OCI-LY1 (cell line): ENCODE results near the gene LOXL3.

Experiments
- EZH2 ChIP-seq: fragments of 200-600 bp; sonication (generic), shearing (Covaris generic); IDR thresholded peaks from 2 replicates; pipeline ENCODE4 v1.8.0; 2017; ENCODE audit warnings: borderline replicate concordance, mixed run types, mild to moderate bottlenecking, antibody characterized with exemption, low read length, moderate library complexity, mixed read lengths
- TF ChIP-seq, protein P1 (sequence below): fragments of 200-600 bp; sonication (generic), shearing (Covaris generic); IDR thresholded peaks from 2 replicates; pipeline ENCODE4 v1.5.1; 2017; ENCODE audit warnings: mild to moderate bottlenecking, antibody characterized with exemption, low read length, moderate library complexity, mixed read lengths

DNA sequence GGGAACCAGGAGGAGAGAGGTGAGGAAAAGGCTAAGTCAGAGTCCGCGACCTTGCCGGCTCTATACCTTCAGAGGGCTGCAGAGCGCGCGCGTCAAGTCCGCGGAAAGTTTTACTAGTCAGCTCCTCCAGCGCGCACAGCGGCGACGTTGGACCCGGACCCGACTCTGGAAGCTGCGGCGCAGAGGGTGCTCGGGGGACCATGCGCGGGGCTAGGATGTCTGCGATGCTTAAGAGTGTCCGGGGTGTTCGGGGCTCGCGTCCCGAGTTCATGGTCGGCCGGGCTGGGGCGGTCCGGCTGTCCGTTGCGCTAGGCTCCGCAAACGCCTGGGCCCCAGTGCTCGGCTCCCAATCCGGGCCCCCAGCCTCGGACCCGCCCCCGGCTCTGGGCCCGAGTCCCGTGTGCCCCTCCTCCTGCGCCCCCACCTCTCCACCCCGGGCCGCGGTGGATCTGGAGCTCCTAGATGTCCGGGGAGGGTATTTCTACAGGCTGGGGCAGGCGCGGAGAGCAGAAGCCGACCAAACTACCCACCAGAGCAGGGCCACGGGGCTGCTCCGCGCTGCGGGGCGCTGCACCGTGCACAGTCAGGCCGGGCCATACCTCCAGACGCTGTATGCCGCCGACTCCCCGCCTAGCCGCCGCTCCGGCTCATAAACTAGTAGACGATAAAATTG is 54.3 kb downstream of the LOXL3 start, which contains the start of gene LBX2:
- TF ChIP-seq, protein P1, sequence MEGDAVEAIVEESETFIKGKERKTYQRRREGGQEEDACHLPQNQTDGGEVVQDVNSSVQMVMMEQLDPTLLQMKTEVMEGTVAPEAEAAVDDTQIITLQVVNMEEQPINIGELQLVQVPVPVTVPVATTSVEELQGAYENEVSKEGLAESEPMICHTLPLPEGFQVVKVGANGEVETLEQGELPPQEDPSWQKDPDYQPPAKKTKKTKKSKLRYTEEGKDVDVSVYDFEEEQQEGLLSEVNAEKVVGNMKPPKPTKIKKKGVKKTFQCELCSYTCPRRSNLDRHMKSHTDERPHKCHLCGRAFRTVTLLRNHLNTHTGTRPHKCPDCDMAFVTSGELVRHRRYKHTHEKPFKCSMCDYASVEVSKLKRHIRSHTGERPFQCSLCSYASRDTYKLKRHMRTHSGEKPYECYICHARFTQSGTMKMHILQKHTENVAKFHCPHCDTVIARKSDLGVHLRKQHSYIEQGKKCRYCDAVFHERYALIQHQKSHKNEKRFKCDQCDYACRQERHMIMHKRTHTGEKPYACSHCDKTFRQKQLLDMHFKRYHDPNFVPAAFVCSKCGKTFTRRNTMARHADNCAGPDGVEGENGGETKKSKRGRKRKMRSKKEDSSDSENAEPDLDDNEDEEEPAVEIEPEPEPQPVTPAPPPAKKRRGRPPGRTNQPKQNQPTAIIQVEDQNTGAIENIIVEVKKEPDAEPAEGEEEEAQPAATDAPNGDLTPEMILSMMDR: no peak
- no peak for TF ChIP-seq EZH2
